Lower leg skin (tissue), 4 donors: ENCODE measurements around the gene CRYAB. TPM values are rescaled to one million over a fixed set of nuclear protein-coding genes. Genes with fewer than 3 reads are reported as not detected.

ENCODE experiments used
- DNase-seq, 2 donors: peaks; one replicate each; pipeline ENCODE4 v3.0.0-alpha.2; 2019; ENCODE audit warnings: low spot score in 2 of 2
- H3K4me3 ChIP-seq: fragments of 200-600 bp; sonication (generic); 2 replicates; pipeline ENCODE4 v1.5.1; 2017; ENCODE audit warnings: mild to moderate bottlenecking, low read depth; ENCODE audit not compliant: poor library complexity, severe bottlenecking
- CTCF ChIP-seq, 3 donors: fragments of 450-650 bp; IDR thresholded peaks; one replicate each; pipeline ENCODE4 v1.5.1; 2016; ENCODE audit warnings: antibody characterized with exemption in 3 of 3, mild to moderate bottlenecking in 3 of 3, moderate library complexity in 2 of 3
- POLR2A ChIP-seq, 2 donors: fragments of 450-650 bp; IDR thresholded peaks; one replicate each; pipeline ENCODE4 v1.6.1; 2016 to 2017; ENCODE audit warnings: antibody characterized with exemption in 2 of 2, mild to moderate bottlenecking in 1 of 2, moderate library complexity in 1 of 2
- WGBS, 2 donors: methylation state at CpG; one replicate each; pipeline ENCODE4 v1.1.5; 2018; 5-methylcytosine and 5-hydroxymethylcytosine counted together
- intact Hi-C: fragments of 100-400 bp; cut with DNase I; formaldehyde crosslinking; loops from one replicate; pipeline ENCODE4 v1.15.0; 2023; ENCODE audit warnings: low total_unique reads
- total RNA-seq, 4 donors: library from RNA; depleted of rRNA; stranded (reverse); fragments of >200 nt; gene quantifications; one replicate each; pipeline ENCODE4 v1.1.0, GENCODE V29; 2016

Gene CRYAB
- total RNA-seq, 4 donors from 2014 or later = 130 to 209 (median 200) TPM

GRCh38 chr11:111918390-111919256 is 7.1 kb upstream of the CRYAB start, which contains the start of gene C11orf52:
C11orf52 (plus strand) TSS chr11:111918913; CDS start chr11:111918973, 60 bp downstream.
- TF ChIP-seq POLR2A (IDR thresholded peaks at IDR 0.05) = no peak
- TF ChIP-seq CTCF (IDR thresholded peaks at IDR 0.05) = no peak
- H3K4me3 ChIP-seq = no peak within 1 kb of the TSS
- intact Hi-C loops = no loop called here
- WGBS, 2 donors = 41 to 59% methylated on average over 16 to 19 of the region's 19 CpGs
- DNase-seq = no peak

GRCh38 chr11:111917788-111918187 is 6.2 kb upstream of the CRYAB start:
- TF ChIP-seq POLR2A (IDR thresholded peaks at IDR 0.05) (no peak), CTCF (IDR thresholded peaks at IDR 0.05) (no peak)
- WGBS, 2 donors = 97% methylated on average over 3 of the region's 3 CpGs
- intact Hi-C loops = no loop called here
- DNase-seq = no peak
- H3K4me3 ChIP-seq = no peak overlapping the region

GRCh38 chr11:111917312-111917711 is 5.7 kb upstream of the CRYAB start:
- WGBS, 2 donors = 95 to 96% methylated on average over 2 of the region's 2 CpGs
- intact Hi-C loops = no loop called here
- no peak overlapping the region for H3K4me3 ChIP-seq
- TF ChIP-seq POLR2A (IDR thresholded peaks at IDR 0.05) (no peak), CTCF (IDR thresholded peaks at IDR 0.05) (no peak)
- DNase-seq = no peak

- WGBS, 2 donors = 95 to 96% methylated on average over 1 of the region's 1 CpG
- TF ChIP-seq CTCF (IDR thresholded peaks at IDR 0.05) (no peak), POLR2A (IDR thresholded peaks at IDR 0.05) (no peak)
- DNase-seq = no peak
- H3K4me3 ChIP-seq = no peak overlapping the region
- intact Hi-C loops = no loop called here
These were observed 5.2 kb upstream of the CRYAB start for GRCh38 chr11:111916768-111917167.

GRCh38 chr11:111913997-111914396 is 2.4 kb upstream of the CRYAB start:
- no peak overlapping the region for H3K4me3 ChIP-seq
- intact Hi-C loops = loop anchor here (5.0 kb wide), 1 partner anchor 1188 kb away; no protein-coding TSS in a partner anchor
- TF ChIP-seq CTCF (IDR thresholded peaks at IDR 0.05) (no peak), POLR2A (IDR thresholded peaks at IDR 0.05) (no peak)
- DNase-seq = no peak
- WGBS, 2 donors = 2 to 20% methylated on average over 4 of the region's 4 CpGs
